GM18517 (cell line): Measurements from ENCODE around the gene MAP7.
"Not testable (repeated sequence)": the region's sequence is repeated elsewhere in the genome, so short reads cannot be mapped to it uniquely, and the experiment has no call there.

Experiments used
- ATAC-seq: cut with Tn5 transposase; IDR thresholded peaks from one replicate; pipeline ENCODE4 v1.9.1; 2021; ENCODE audit warnings: mild to moderate bottlenecking, moderate library complexity; ENCODE audit not compliant: unreplicated experiment

The MAP7 gene

DNA sequence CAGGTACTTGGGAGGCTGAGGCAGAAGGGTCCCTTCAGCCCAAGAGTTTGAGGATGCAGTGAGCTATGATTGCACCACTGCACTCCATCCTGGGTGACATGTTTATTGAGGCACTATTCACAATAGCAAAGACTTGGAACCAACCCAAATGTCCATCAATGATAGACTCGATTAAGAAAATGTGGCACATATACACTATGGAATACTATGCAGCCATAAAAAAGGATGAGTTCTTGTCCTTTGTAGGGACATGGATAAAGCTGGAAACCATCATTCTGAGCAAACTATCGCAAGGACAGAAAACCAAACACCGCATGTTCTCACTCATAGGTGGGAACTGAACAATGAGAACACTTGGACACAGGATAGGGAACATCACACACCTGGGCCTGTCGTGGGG is 149.0 kb downstream of the MAP7 start:
- not testable (repeated sequence) for ATAC-seq

DNA sequence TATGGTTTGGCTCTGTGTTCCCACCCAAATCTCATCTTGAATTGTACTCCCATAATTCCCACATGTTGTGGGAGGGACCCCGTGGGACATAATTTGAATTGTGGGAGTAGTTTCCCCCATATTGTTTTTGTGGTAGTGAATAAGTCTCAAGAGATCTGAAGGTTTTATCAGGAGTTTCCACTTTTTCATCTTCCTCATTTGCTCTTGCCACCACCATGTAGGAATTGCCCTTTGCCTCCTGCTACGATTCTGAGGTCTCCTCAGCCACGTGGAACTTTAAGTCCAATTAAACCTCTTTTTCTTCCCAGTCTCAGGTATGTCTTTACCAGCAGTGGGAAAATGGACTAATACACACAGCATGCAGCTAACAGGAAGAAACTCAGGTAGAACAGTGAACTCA is 151.8 kb downstream of the MAP7 start:
- ATAC-seq: no peak

DNA sequence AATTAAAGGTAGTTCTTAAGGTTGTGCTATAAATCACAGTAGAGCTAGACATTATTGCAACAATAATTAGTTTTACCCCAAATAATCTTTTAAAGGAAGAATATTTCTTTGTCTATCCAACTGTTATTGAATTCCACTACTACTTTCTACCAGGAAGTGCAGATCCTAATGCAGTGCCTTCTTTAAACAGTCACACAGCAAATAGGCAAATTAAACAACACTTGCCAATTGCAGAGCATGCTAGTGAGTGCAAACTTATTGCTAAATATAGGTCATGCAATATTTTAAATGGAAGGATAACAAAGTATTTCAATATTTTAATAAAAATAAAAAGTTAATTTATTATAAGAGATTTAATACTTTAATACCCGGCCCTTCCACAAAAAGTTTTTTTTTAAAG is 153.3 kb downstream of the MAP7 start:
- no peak for ATAC-seq

- ATAC-seq: not testable (repeated sequence)
These were observed 159.3 kb downstream of the MAP7 start for GRCh38 chr6:136390959-136391358.

- no peak for ATAC-seq
These were observed 162.9 kb downstream of the MAP7 start for GRCh38 chr6:136387316-136387715.

DNA sequence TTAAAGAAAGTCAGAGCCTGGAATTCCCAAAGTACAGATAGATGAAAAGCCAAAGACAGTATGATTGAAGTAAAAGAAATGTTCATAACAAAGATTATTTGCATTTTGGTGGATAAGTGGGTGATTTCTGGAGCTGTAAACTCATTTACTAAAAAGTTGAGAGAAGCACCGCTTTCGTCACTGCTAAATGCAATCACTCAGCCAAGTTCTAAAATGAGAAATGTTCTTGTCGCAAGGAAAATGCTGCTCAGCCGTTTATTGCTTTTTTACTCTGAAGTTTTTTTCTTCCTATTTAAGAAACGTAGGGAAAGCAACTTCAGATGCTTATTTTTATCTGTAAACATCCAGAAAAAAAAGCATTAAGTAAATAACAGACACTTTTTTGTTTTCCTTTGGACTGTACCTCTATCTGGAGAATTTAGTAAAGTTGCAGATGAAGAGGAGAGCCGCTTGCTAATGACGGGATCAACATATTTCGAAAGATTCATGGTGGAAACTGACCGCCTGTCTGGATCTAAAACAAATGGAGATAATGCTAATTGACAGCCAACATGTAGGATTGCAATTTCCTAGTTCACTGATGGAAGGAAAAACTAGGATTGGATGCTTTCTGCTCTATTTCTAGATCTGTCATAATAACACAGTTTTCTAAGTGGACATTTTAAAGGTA is 166.8 kb downstream of the MAP7 start:
- no peak for ATAC-seq

DNA sequence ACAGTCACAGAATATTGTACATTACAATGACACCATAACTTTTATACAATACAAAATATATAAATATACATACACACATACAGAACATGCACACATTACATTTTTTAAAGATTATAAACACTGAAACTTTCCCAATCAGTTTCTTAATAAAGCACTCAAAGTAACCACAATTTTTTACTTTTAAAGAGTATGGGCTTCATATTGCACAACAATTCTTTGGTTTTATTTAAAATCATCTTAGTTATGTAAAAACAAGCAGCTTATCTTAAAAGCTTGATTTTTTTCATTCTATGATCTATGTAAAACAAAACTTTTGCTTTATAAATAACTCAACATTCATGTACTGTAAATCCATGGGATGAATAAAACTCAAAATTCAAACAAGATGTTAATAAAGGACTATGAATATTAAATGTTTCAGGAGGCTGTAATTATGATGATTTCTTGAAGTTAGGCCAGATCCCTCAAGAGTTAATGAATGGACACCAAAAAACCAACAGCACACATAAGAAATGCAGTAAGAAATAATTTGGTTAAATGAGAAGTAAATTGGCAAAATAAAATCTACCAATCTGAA is 167.5 kb downstream of the MAP7 start:
- ATAC-seq: no peak

DNA sequence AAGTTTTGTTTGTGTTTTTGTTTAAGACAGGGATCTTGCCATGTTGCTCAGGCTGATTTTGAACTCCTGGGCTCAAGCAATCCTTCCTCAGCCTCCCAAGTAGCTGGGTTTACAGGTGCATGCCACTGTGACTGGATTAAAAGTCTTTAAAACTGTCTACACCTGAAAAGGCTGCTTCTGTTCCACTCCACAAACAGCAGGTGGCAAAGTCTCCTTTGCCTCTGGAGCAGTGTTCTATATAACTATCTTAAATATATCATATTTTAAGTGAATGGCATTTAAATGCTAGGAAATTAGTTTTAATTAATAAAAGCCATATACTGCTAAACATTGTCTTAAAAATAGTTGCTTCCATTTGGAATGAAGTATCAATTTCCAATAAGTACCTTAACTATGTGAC is 171.3 kb downstream of the MAP7 start:
- ATAC-seq: no peak

DNA sequence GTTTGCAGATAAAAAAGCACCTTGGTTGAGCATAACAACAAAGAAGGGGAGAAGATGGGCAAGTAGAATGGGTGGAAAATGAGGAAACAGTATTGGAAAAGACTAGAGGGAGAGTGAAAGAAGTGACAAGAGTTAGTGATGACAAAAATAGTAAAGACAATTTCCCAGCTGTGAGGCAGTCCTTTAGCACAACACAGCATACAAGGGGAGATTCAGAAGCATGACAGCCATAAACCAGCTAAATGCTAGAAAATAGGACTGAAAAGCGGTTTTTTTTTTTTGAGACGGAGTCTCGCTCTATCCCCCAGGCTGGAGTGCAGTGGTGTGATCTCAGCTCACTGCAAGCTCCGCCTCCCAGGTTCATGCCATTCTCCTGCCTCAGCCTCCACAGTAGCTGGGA is 174.4 kb downstream of the MAP7 start:
- not testable (repeated sequence) for ATAC-seq

GRCh38 chr6:136371959-136372358 is 178.3 kb downstream of the MAP7 start:
- ATAC-seq: no peak

DNA sequence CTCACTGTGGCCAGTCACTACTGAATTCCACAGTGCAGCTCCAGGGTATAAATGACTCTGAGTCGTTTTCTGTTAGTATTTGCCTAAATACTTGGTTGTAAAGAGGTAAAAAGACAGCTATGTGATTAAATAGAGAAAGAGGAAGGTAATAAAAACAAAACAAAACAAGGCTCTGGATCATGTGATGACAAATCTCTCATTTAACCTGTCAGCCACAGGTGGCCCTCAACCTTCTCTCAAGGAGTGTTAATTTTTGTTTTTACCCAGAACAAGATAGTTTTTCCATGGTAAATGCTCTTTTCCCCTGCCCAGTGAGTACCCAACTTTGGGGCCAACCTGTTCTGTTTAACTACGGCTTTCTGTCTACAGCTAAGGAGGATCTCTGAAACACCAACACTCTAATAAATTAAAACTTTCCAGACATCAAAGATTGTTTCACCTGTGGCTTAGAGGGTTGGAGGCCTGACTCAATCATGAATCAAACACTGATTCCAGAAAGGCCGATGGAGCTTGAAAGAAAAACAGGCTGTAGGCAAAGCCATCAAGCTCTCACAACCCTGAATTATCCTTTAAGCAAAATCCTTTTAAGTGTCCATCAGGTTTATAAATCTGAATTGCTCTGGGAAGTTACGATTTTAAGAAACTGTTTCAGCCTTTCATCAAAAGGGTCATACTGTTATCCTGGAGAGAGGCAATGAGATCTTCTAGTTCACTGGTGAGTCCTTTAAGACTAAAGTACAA is 179.1 kb downstream of the MAP7 start:
- no peak for ATAC-seq

- ATAC-seq: no peak
These were observed 184.4 kb downstream of the MAP7 start for GRCh38 chr6:136365776-136366354.

GRCh38 chr6:136362421-136363356 is 187.5 kb downstream of the MAP7 start:
- no peak for ATAC-seq

GRCh38 chr6:136361787-136362186 is 188.4 kb downstream of the MAP7 start:
- ATAC-seq: no peak

GRCh38 chr6:136360783-136361182 is 189.4 kb downstream of the MAP7 start:
- ATAC-seq: no peak

DNA sequence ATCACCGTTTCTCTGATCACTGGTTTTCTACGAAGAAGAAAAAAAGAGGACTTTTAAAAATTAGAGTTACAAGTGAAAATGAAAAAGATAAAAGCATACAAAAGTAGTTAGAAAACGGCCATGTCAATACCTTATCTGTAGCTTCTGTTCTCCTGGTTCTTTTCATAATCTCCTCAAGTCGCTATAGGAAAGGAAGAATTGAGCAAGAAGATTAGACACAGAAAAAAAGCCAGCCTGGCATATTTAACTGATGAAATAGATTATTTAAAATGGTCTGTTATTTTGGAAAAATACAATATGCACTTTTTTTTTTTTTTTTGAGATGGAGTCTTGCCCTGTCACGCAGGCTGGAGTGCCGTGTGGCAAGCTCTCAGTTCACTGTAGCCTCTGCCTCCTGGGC is 190.4 kb downstream of the MAP7 start:
- no peak for ATAC-seq

- no peak for ATAC-seq
These were observed 198.6 kb downstream of the MAP7 start for GRCh38 chr6:136351518-136352110.

DNA sequence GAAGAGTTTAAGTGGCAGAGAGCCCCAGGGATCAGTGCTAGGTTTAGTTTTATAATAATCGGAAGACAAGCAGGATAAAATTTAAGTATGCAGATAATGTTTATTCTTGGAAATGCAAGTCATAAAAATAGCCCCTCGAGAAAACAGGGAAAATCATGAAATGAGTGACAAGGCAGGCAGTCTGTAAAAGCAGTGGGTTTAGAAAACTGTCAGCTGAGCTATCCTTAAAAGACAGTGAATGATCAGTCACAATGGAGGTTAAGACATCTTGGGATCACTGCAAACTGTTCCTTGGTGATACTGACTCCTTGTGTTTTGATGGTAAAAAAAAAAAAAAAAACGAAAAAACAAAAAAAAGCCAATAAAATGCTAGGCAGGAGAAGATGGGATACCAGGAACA is 199.3 kb downstream of the MAP7 start:
- no peak for ATAC-seq

GRCh38 chr6:136347847-136348246 is 202.4 kb downstream of the MAP7 start:
- ATAC-seq: no peak

- ATAC-seq: no peak
These were observed 205.1 kb downstream of the MAP7 start for GRCh38 chr6:136345145-136345544.
